Neuron (in vitro differentiated cells): ENCODE results near the gene ITLN2.
"Not testable (repeated sequence)": the region's sequence is repeated elsewhere in the genome, so short reads cannot be mapped to it uniquely, and the experiment has no call there.

ENCODE experiments used
- H2AFZ ChIP-seq: one replicate; pipeline ENCODE4 v1.6.1; 2013; ENCODE audit warnings: low read depth, mild to moderate bottlenecking, inconsistent platforms, low read length, moderate library complexity
- H3K27me3 ChIP-seq: one replicate; pipeline ENCODE4 v1.6.1; 2013; ENCODE audit warnings: low read length; ENCODE audit not compliant: insufficient read depth
- H3K36me3 ChIP-seq: one replicate; pipeline ENCODE4 v1.6.1; 2013; ENCODE audit warnings: low read length; ENCODE audit not compliant: insufficient read depth
- H3K4me1 ChIP-seq: one replicate; pipeline ENCODE4 v1.6.1; 2013; ENCODE audit warnings: low read length; ENCODE audit not compliant: insufficient read depth
- H3K4me3 ChIP-seq: 2 replicates; pipeline ENCODE4 v1.5.1; 2013; ENCODE audit warnings: mild to moderate bottlenecking, low read length, moderate library complexity
- H3K9me3 ChIP-seq: one replicate; pipeline ENCODE4 v1.6.1; 2013; ENCODE audit warnings: low read length

ITLN2 gene

DNA sequence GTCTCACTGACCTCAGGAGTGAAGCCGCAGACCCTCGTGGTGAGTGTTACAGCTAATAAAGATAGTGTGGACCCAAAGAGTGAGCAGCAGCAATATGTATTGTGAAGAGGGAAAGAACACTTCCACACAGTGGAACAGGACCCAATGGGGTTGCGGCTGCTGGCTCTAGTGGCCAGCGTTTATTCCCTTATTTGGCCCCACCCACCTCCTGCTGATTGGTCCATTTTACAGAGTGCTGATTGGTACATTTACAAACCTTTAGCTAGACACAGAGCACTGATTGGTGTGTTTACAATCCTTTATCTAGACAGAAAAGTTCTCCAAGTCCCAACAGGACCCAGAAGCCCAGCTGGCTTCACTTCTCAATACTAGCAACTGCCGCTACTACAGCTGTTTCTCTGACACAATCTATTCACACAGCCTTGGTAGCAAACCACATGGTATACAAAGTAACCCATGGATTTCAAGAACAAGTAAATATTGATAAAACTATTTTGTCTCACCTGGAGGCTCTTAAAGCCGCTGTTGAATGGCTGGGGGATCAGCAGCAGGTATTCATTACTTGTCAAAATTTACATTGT is 44.3 kb downstream of the ITLN2 start:
- Histone ChIP-seq H3K4me3 (no peak overlapping the region), H3K9me3 (no peaks in the 10 kb centered on the region)

DNA sequence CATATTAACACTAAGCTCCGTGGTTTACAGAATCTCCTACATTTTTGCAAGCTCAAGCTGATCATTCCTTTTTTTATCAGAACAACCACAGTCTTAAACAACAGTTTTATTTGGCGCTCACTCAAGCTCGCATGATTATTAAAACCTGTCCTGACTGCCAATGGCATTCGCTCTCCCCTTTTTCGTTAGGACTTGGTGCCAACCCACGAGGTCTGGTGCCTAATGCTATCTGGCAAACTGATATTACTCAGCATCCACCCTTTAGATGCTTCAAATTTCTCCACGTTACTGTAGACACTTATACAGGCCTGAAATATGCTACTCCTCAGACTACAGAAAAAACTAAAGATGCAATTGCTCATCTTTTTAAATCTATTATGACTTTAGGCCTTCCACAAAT is 46.6 kb downstream of the ITLN2 start:
- Histone ChIP-seq H2AFZ (no peak overlapping the region), H3K9me3 (no peaks in the 10 kb centered on the region), H3K36me3 (no peaks in the 10 kb centered on the region), H3K27me3 (no peaks in the 10 kb centered on the region), H3K4me1 (no peaks in the 10 kb centered on the region), H3K4me3 (no peak overlapping the region)

More for the DNA sequence above, 44.3 kb downstream of the ITLN2 start:
- no peaks in the 10 kb centered on the region for H3K36me3 ChIP-seq
- H3K27me3 ChIP-seq = no peaks in the 10 kb centered on the region
- no peak overlapping the region for H2AFZ ChIP-seq
- H3K4me1 ChIP-seq = no peaks in the 10 kb centered on the region

DNA sequence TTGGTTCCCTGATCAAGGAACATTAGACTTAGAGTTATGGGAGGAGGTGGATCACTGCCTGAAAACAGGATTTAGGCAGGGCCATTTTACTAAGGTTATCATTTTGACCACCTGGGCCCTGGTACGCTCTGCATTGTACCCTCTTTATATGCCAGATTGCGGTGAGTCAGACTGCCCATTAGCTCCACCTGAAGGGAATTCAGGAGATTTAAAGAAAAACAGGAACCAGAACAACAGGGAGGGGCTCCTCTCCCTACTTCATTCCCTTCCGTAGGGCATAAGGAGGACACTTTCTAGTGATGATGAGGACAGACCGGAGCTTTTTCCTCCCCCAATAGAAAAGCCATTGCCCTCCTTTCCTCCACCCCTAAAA is 49.0 kb downstream of the ITLN2 start:
- no peaks in the 10 kb centered on the region for H3K36me3 ChIP-seq
- no peak overlapping the region for H3K4me3 ChIP-seq
- no peak overlapping the region for H2AFZ ChIP-seq

DNA sequence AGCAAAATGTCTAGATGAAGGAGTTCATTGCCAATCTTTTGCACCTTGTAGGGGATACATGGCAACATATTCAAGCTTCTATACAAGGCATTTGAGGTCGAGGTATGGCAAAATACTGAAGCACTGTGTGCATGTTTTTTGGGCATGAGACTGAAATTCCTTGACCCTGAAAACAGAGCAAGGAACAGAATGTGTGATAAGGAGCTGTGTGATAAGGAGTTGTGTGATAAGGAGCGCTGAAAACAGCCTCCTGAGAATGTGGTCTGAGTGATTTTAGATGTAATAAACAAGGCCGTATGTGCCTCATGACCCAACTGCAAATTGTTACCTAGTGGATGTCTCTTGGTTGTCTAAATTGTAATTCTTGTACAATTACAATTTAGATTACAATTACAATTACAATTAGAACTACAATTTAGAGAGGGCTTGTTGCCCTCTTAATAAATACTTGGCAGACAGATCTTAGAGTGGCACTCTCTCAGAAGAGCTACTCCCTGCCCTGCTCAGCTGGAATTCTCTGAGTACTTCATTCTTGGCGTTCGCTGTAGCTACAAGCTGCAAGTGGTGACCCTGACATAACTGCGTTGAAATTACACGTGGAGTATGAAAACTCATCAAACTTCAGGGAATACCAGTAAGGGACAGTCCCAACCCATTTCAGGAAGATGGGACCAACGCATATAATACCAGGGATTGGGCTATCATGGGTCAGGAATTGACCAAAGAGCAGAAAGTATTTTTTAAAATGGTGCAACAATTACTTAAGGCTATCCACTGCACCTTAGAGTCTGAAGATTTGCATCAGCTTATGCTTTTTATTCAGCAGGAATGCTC is 49.6 kb downstream of the ITLN2 start:
- H2AFZ ChIP-seq = no peak overlapping the region
- H3K9me3 ChIP-seq = no peaks in the 10 kb centered on the region
- no peak overlapping the region for H3K4me3 ChIP-seq
- H3K36me3 ChIP-seq = no peaks in the 10 kb centered on the region
- no peaks in the 10 kb centered on the region for H3K4me1 ChIP-seq
- no peaks in the 10 kb centered on the region for H3K27me3 ChIP-seq

More for the DNA sequence above, 49.0 kb downstream of the ITLN2 start:
- H3K9me3 ChIP-seq = no peaks in the 10 kb centered on the region
- no peaks in the 10 kb centered on the region for H3K27me3 ChIP-seq
- no peaks in the 10 kb centered on the region for H3K4me1 ChIP-seq

DNA sequence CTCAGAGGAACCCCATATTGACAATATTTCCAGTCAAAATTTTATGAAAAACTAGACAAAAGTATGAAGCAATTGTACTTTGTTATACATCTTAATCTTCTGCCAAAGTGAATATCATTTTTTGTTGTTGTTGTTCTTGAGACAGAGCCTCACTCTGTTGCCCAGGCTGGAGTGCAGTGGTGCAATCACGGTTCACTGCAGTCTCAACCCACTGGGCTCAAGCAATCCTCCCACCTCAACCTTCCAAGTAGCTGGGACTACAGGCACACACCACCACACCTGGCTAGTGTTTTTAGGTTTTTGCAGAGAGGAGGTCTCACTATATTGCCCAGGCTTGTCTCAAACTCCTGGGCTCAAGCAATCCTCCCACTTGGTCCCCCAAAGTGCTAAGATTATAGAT is 52.4 kb downstream of the ITLN2 start:
- H3K4me3 ChIP-seq, H3K4me1 ChIP-seq, H2AFZ ChIP-seq, H3K27me3 ChIP-seq, H3K9me3 ChIP-seq, H3K36me3 ChIP-seq: not testable (repeated sequence)

DNA sequence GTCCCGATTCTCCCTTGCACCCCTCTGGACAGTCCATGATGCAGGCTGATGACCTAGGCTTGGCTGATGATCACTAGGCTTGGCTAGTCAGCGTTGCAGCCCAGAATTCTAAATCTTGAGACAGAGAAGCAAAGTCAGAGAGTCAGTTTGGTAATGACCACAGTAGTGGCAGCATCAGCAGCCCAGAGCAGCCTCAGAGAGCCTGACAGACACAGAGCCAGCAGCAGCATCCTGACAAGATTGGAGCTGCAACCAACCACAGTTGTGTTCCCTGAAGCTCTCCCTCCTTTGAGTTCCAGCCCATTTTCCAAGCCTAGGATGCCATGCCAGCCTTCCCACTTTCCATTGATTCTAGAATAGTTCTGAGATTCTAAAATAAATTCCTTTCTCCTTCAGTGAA is 52.8 kb downstream of the ITLN2 start:
- no peak overlapping the region for H3K4me3 ChIP-seq
- H3K4me1 ChIP-seq = no peaks in the 10 kb centered on the region
- H3K27me3 ChIP-seq = no peaks in the 10 kb centered on the region
- H2AFZ ChIP-seq = no peak overlapping the region
- no peaks in the 10 kb centered on the region for H3K36me3 ChIP-seq
- no peaks in the 10 kb centered on the region for H3K9me3 ChIP-seq

DNA sequence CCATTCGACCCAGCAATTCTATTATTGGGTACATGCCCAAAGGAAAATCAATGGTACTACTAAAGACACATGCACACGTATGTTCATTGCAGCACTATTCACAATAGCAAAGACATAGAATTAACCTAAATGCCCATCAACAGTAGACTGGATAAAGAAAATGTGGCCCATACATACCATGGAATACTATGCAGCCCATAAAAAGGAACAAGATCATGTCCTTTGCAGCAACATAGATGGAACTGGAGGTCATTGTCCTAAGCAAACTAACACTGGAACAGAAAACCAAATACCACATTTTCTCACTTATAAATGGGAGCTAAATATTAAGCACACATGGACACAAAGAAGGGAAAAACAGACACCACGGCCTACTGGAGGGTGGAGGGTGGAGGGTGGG is 53.9 kb downstream of the ITLN2 start:
- H3K27me3 ChIP-seq, H3K4me1 ChIP-seq, H3K9me3 ChIP-seq, H2AFZ ChIP-seq, H3K4me3 ChIP-seq, H3K36me3 ChIP-seq: not testable (repeated sequence)
